Amniotic epithelial cell (primary cell): ENCODE data around the gene PRSS36.

ENCODE experiments used
- DNase-seq: peaks from one replicate; pipeline ENCODE4 v3.0.0-alpha.2; 2010; ENCODE audit warnings: low read depth

The PRSS36 gene

DNA sequence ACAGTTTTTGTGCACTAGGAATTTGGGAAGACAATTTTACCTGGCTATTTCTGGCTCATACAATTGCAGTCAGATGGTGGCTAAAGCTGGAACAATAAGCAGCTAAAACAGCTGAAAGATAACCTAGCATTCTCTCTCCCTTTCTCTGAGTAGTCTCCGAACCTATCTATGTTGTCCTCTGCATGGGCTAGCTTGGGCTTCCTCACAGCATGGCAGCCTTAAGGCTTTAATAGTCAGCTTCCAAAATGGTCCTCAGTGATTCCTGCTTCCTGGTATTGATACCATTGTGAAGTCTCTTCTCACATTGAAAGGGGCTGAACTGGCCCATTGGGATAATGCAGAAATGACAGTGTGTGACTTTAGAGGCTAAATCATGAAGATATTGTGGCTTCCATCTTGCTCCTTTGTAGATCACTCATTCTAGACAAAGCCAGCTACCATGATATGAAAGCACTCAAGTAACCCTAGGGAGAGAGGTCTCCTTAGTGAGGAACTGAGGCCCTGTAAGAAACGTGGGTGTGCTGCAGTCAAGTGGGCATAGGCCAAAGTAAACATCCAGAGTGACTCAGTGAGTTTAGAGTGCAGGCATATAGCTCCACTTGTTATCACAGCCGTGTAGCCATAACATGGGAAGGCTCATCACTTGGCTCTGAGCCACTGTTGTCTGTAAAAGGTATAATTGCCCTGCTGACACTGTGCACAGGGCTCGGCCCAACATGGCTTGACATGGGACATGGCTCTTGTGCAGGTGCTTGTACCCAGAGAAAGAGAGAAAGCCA, 49.8 kb downstream of the PRSS36 start:
- peak; percentile 50 for DNase-seq

DNA sequence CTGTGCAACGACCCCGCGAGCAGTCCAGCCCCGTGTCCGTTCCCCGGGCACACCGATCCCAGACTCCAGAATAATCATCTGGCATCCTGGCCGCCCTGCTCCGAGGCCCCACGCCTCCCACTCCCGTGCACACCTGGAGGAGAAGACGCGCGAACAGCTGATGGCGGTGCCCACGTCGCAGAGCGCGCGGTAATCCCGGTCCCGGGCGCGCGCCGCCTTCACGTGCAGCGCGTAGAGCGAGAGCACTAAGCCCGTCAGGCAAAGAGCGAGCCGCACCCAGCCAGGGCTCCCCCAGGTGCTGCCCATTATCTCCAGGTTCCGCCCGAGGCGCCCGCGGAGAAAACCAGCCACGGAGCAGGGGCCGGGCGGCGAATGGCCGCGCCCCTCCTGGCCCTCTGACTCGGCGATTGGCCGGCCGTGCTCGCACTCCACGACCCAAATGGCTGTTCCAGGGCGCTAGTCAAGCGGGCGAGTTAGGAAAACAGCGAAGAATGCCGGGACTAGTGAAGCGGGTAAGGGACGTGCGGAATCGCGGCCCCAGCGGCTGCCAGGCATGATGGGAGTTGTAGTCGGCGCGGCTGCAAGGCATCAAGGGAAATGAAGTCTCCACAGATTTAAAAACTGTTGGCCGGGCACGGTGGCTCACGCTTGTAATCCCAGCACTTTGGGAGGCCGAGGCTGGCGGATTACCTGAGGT, 55.3 kb downstream of the PRSS36 start, which contains the start of gene VKORC1:
TSS of gene VKORC1 (minus strand) at position 374 of the 697 bp plus-strand sequence. CDS start at position 306, 68 bp downstream.
- DNase-seq = peak; percentile 98

DNA sequence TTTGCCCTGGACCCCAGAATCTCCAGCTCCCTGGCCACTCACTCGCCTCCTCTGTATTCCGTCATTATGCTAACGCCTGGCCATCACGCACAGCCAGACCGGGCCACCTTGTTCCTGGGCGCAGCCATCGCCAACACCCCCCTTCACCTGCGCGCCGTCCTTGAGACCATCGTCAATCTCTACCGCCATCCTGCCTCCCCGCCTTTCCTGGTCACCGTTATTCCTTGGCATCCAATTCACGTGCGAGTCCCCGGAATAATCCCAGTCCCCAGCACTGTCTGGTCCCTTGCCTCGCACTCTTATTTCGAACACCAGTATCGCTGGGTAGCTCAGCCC, 55.8 kb downstream of the PRSS36 start:
- no peak for DNase-seq

- peak; percentile 57 for DNase-seq
Measured at GRCh38 chr16:31093132-31093703, 56.6 kb downstream of the PRSS36 start.

GRCh38 chr16:31092330-31092729, 57.5 kb downstream of the PRSS36 start:
- DNase-seq = peak; percentile 78

DNA sequence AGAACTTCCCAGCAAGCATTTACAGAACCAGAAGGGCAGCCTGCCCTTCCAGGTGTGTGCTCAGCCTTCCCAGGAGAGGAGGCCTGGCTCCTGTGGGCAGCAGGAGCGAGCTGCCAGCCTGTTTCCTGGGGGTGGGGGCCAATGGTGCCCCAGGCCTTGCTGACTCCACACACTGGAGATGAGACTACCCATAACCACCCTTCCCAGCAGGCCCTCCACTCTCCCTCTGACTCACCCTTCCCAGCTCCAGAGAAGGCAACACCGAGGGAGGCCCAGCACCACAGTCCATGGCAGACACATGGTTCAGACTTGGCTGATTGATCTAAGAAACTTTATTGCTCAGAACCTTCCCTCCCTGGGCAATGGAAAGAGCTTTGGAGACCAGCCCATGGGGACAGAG, 59.3 kb downstream of the PRSS36 start:
- DNase-seq = peak; percentile 64

GRCh38 chr16:31089199-31089598, 60.7 kb downstream of the PRSS36 start:
- no peak for DNase-seq
